A673 (cell line): ENCODE measurements around the gene SURF1. TPM values are rescaled to one million over a fixed set of nuclear protein-coding genes. Genes with fewer than 3 reads are reported as not detected.

Experiments used
- BruUV-seq: library from RNA; stranded (reverse); fragments of 400-500 nt; replicated peaks from 2 replicates; lab custom pipeline; 2021; lab: Mats Ljungman, UMichigan
- CTCF ChIA-PET: fragments of 300-600 bp; sonication (Branson Sonifier 250); formaldehyde crosslinking; loops from one replicate; lab custom pipeline; 2022; ENCODE audit warnings: antibody characterized with exemption; lab: Charles Lee
- POLR2A ChIA-PET: fragments of 300-600 bp; sonication (Branson Sonifier 250); formaldehyde crosslinking; loops from one replicate; lab custom pipeline; 2022; ENCODE audit warnings: antibody characterized with exemption; ENCODE audit not compliant: low non-redundant PET; lab: Charles Lee
- DNase-seq: peaks from one replicate; pipeline ENCODE4 v3.0.0-alpha.2; 2015; ENCODE audit warnings: low spot score
- H3K27ac ChIP-seq: fragments of 200-600 bp; sonication (generic); 2 replicates; pipeline ENCODE4 v1.5.1; 2016; ENCODE audit warnings: mixed run types, low read depth, mild to moderate bottlenecking, mixed read lengths, antibody characterized with exemption, low read length; ENCODE audit not compliant: poor library complexity, severe bottlenecking
- H3K27me3 ChIP-seq: fragments of 200-600 bp; sonication (generic); replicated peaks from 2 replicates; pipeline ENCODE4 v1.6.1; 2017; ENCODE audit warnings: mixed run types, low read depth, mild to moderate bottlenecking, mixed read lengths, antibody characterized with exemption, low read length; ENCODE audit not compliant: insufficient read depth, poor library complexity
- H3K36me3 ChIP-seq: fragments of 200-600 bp; sonication (generic); 2 replicates; pipeline ENCODE4 v1.6.1; 2016; ENCODE audit warnings: mixed run types, mild to moderate bottlenecking, mixed read lengths, antibody characterized with exemption, low read length; ENCODE audit not compliant: insufficient read depth, poor library complexity, severe bottlenecking
- H3K4me1 ChIP-seq: fragments of 200-600 bp; sonication (generic); 2 replicates; pipeline ENCODE4 v1.6.1; 2017; ENCODE audit warnings: mixed run types, mild to moderate bottlenecking, mixed read lengths, antibody characterized with exemption, low read length; ENCODE audit not compliant: insufficient read depth, poor library complexity, severe bottlenecking
- H3K4me3 ChIP-seq: fragments of 200-600 bp; sonication (generic); 2 replicates; pipeline ENCODE4 v1.5.1; 2016; ENCODE audit warnings: low read depth, mixed run types, mild to moderate bottlenecking, mixed read lengths, low read length; ENCODE audit not compliant: poor library complexity, severe bottlenecking
- H3K9me3 ChIP-seq: fragments of 200-600 bp; sonication (generic); 2 replicates; pipeline ENCODE4 v1.6.1; 2016; ENCODE audit warnings: mixed run types, low read depth, mild to moderate bottlenecking, mixed read lengths, antibody characterized with exemption, low read length; ENCODE audit not compliant: poor library complexity, severe bottlenecking
- EZH2 ChIP-seq: fragments of 200-600 bp; sonication (generic); IDR thresholded peaks from 2 replicates; pipeline ENCODE4 v1.6.1; 2017; ENCODE audit warnings: borderline replicate concordance, low read depth, mild to moderate bottlenecking, mixed read lengths, antibody characterized with exemption, low read length; ENCODE audit not compliant: poor library complexity, severe bottlenecking
- intact Hi-C: fragments of 100-400 bp; cut with micrococcal nuclease; formaldehyde crosslinking; loops from one replicate; pipeline ENCODE4 v1.10.0; 2022; ENCODE audit not compliant: unreplicated experiment
- total RNA-seq: library from RNA; stranded (reverse); gene quantifications from 2 replicates; pipeline ENCODE4 v1.2.3, GENCODE V29; 2021
- TF ChIP-seq, protein P1 (sequence below): fragments of 300-800, 200-600 bp; sonication (generic); conservative IDR thresholded peaks from 2 replicates; pipeline ENCODE4 v1.5.1; 2017; ENCODE audit warnings: low read depth, mild to moderate bottlenecking, antibody characterized with exemption, low read length, moderate library complexity, mixed read lengths

The SURF1 gene
- total RNA-seq, 1 experiment from 2014 or later, result 41.6 TPM

DNA sequence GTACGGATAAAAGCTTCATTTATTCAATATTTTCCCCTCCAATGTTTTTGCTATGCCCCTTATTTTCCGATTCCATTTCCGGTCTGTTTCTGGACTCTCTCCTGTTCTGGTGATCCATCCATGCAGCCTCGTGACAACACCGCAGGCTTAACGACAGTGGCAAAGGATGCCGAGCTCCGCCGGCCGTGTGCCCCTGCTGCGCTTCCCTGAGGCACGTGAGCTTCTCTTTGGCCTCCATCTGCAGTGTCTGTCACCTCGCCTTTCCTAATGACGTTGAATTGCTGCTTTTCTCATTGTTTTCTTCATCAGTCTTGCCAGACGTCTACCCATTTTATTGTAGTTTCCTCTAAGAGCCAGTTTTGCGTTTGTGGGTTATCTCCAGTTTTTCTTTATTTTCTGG is 49.0 kb downstream of the SURF1 start:
- intact Hi-C loops, result no loop called here
- POLR2A ChIA-PET, result interaction anchor here (0.5 kb wide), 1 partner anchor 28 kb away, joined by 5 read pairs; the partner anchor contains the start of gene SURF6

DNA sequence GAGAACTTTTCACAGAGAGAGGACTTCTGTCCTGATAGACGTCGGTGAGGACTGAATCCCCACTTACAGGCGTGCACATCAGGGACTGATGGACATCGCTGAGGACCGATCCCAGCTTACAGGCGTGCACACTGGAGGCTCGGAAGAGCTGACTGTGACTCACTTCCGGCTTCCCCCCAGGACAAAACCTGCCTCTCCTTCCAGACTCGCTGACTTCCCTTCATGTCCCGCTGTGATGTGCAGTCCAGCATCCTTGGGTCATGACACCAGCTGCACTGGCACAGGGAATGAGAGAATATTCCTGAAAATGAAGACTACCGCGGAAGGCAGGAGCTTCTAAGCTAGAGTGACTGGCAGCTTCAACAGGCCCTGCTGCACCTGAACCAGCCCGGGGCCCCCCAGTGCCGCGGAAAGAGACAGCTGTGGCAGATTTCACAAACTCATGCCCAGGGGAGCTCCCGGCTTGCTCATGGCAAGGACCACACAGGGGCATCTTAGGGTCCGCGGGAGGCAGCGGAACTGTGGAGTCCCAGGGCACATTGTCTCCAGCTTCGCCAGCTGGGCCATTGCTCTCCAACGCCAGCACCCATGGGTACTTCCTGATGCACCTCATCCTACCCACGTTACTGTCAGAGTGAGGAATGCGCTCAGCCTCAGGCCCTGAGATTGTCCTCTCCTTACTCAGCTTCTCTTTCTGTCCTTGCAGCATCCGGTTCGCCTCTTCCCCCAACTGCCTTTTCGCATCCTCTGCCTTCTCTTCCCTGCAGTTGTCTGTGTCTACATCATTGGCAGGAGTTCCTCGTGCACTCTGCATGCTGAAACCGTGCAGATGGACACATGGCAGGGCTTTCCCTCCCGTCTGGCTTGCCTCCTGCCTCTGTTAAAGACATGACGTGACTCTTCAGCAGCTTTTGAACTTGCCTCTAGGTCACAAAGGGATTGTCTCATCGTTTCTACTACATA is 49.8 kb downstream of the SURF1 start:
- H3K27ac ChIP-seq, result no peak overlapping the region
- H3K27me3 ChIP-seq, result no peaks in the 10 kb centered on the region
- intact Hi-C loops, result no loop called here
- no peaks in the 10 kb centered on the region for H3K4me1 ChIP-seq
- H3K36me3 ChIP-seq, result no peaks in the 10 kb centered on the region
- POLR2A ChIA-PET, result interaction anchor here (0.5 kb wide), 1 partner anchor 29 kb away, joined by 5 read pairs; the partner anchor contains the start of gene SURF6
- TF ChIP-seq EZH2, result no peak
- TF ChIP-seq, protein P1, sequence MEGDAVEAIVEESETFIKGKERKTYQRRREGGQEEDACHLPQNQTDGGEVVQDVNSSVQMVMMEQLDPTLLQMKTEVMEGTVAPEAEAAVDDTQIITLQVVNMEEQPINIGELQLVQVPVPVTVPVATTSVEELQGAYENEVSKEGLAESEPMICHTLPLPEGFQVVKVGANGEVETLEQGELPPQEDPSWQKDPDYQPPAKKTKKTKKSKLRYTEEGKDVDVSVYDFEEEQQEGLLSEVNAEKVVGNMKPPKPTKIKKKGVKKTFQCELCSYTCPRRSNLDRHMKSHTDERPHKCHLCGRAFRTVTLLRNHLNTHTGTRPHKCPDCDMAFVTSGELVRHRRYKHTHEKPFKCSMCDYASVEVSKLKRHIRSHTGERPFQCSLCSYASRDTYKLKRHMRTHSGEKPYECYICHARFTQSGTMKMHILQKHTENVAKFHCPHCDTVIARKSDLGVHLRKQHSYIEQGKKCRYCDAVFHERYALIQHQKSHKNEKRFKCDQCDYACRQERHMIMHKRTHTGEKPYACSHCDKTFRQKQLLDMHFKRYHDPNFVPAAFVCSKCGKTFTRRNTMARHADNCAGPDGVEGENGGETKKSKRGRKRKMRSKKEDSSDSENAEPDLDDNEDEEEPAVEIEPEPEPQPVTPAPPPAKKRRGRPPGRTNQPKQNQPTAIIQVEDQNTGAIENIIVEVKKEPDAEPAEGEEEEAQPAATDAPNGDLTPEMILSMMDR, result no peak
- CTCF ChIA-PET, result no interaction called here
- H3K9me3 ChIP-seq, result no peaks in the 10 kb centered on the region
- DNase-seq, result peak; percentile 45
- BruUV-seq, result no TSS peak
- no peak overlapping the region for H3K4me3 ChIP-seq

More for the DNA sequence above, 49.0 kb downstream of the SURF1 start:
- CTCF ChIA-PET, result no interaction called here
- no TSS peak for BruUV-seq
- H3K36me3 ChIP-seq, result no peaks in the 10 kb centered on the region
- H3K27ac ChIP-seq, result no peak overlapping the region
- no peaks in the 10 kb centered on the region for H3K27me3 ChIP-seq
- H3K4me3 ChIP-seq, result no peak overlapping the region
- no peak for DNase-seq
- TF ChIP-seq, protein P1, result no peak
- no peak for TF ChIP-seq EZH2
- H3K4me1 ChIP-seq, result no peaks in the 10 kb centered on the region
- H3K9me3 ChIP-seq, result no peaks in the 10 kb centered on the region

DNA sequence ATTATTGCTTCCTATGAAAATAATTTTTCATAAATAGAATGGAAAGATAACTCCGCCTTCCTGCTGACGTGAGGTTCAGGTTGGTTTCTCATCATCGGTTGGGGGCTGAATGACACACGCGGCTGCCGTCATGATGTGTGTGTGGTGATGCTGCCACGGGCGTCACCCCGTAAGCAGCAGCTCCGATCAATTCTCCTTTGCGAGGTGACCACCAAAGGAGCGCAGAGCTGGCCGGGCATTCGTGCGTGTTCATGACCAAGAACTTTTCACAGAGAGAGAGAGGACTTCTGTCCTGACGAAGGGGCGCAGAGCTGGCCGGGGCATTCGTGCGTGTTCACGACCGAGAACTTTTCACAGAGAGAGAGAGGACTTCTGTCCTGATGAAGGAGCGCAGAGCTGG is 50.6 kb downstream of the SURF1 start:
- Histone ChIP-seq H3K4me3 (no peak overlapping the region), H3K27ac (no peak overlapping the region), H3K4me1 (no peaks in the 10 kb centered on the region), H3K27me3 (no peaks in the 10 kb centered on the region), H3K36me3 (no peaks in the 10 kb centered on the region), H3K9me3 (no peaks in the 10 kb centered on the region)
- BruUV-seq, result no TSS peak
- TF ChIP-seq, protein P1, result no peak
- no peak for TF ChIP-seq EZH2
- no peak for DNase-seq
- intact Hi-C loops, result no loop called here
- ChIA-PET CTCF (no interaction called here), POLR2A (no interaction called here)
